GM12878 (cell line): ENCODE measurements around the gene KRTAP10-1. TPM values are rescaled to one million over a fixed set of nuclear protein-coding genes. Genes with fewer than 3 reads are reported as not detected.

Experiments used
- ATAC-seq: fragments of 200-7000 bp; cut with Tn5 transposase; 3 replicates; pipeline ENCODE4 v1.9.1; 2020; ENCODE audit warnings: mild to moderate bottlenecking, moderate library complexity
- BruUV-seq: library from RNA; stranded (reverse); fragments of 400-500 nt; replicated peaks from 2 replicates; lab custom pipeline; 2021; lab: Mats Ljungman, UMichigan
- CTCF ChIA-PET: fragments of 300-600 bp; sonication (Branson Sonifier 250); formaldehyde crosslinking; extraction: SDS; loops from one replicate; lab custom pipeline; 2021; ENCODE audit warnings: inconsistent platforms; lab: Yijun Ruan, JAX
- POLR2A ChIA-PET: fragments of 350-600 bp; formaldehyde crosslinking; extraction: SDS; loops from one replicate; lab custom pipeline; 2021; ENCODE audit warnings: inconsistent platforms; lab: Charles Lee
- RAD21 ChIA-PET: fragments of 300-600 bp; sonication (Branson Sonifier 250); formaldehyde crosslinking; loops from one replicate; lab custom pipeline; 2023; ENCODE audit warnings: antibody characterized with exemption; ENCODE audit not compliant: unreplicated experiment; lab: Charles Lee
- SMC1A ChIA-PET: fragments of 300-600 bp; sonication (Branson Sonifier 250); formaldehyde crosslinking; loops from one replicate; lab custom pipeline; 2023; ENCODE audit not compliant: unreplicated experiment, uncharacterized antibody; lab: Charles Lee
- DNase-seq: peaks from one replicate; pipeline ENCODE4 v3.0.0-alpha.2; 2011; ENCODE audit warnings: low read depth, low spot score
- FAIRE-seq: peaks from 3 replicates; lab custom pipeline; 2011; peaks lifted over from hg19 to GRCh38; lab: Jason Lieb, UNC
- H2AFZ ChIP-seq: 2 replicates; pipeline ENCODE4 v1.6.0; 2011; ENCODE audit warnings: low read depth, low read length, control low read depth; ENCODE audit not compliant: control insufficient read depth
- H3K27ac ChIP-seq: 2 replicates; pipeline ENCODE4 v1.5.1; 2011; ENCODE audit warnings: control low read depth; ENCODE audit not compliant: control insufficient read depth, insufficient read depth
- H3K27me3 ChIP-seq, 2 experiments: replicated peaks in 1 of 2; 2 replicates each; pipeline versions ENCODE4 v1.6.0 to v1.6.1; 2011; ENCODE audit warnings: low read length in 1 of 2; ENCODE audit not compliant: control insufficient read depth in 2 of 2, insufficient read depth in 2 of 2
- H3K36me3 ChIP-seq, 2 experiments: 2 replicates each; pipeline ENCODE4 v1.5.1; 2011; ENCODE audit warnings: low read length in 1 of 2; ENCODE audit not compliant: control insufficient read depth in 2 of 2, insufficient read depth in 2 of 2
- H3K4me1 ChIP-seq: 2 replicates; pipeline ENCODE4 v1.6.1; 2011; ENCODE audit warnings: mild to moderate bottlenecking, low read length, moderate library complexity, mixed read lengths; ENCODE audit not compliant: control insufficient read depth, insufficient read depth
- H3K4me2 ChIP-seq: 2 replicates; pipeline ENCODE4 v1.6.0; 2011; ENCODE audit warnings: control low read depth; ENCODE audit not compliant: control insufficient read depth, insufficient read depth
- H3K4me3 ChIP-seq: fragments of 200-600 bp; sonication (generic); 2 replicates; pipeline ENCODE4 v1.5.1; 2016
- H3K79me2 ChIP-seq: 2 replicates; pipeline ENCODE4 v1.6.0; 2011; ENCODE audit warnings: low read length; ENCODE audit not compliant: control insufficient read depth, insufficient read depth
- H3K9ac ChIP-seq: 2 replicates; pipeline ENCODE4 v1.8.0; 2011; ENCODE audit warnings: low read length, control low read depth, mixed read lengths; ENCODE audit not compliant: control insufficient read depth, insufficient read depth
- H3K9me3 ChIP-seq: replicated peaks from 3 replicates; pipeline ENCODE4 v1.5.1; 2011; ENCODE audit warnings: mild to moderate bottlenecking, low read length; ENCODE audit not compliant: control insufficient read depth, insufficient read depth
- H4K20me1 ChIP-seq: 2 replicates; pipeline ENCODE4 v1.6.0; 2011; ENCODE audit not compliant: control insufficient read depth, insufficient read depth
- BCL3 ChIP-seq: IDR thresholded peaks from 2 replicates; pipeline ENCODE4 v1.6.1; 2011; ENCODE audit warnings: borderline replicate concordance, low read depth, mild to moderate bottlenecking, moderate library complexity, low read length; ENCODE audit not compliant: insufficient read depth, poor library complexity, severe bottlenecking
- CREM ChIP-seq: IDR thresholded peaks from 2 replicates; pipeline ENCODE4 v1.6.1; 2014; ENCODE audit warnings: antibody characterized with exemption, low read depth
- ELK1 ChIP-seq: IDR thresholded peaks from 2 replicates; pipeline ENCODE4 v1.6.1; 2012; ENCODE audit warnings: low read depth, low read length, improper control_type of control experiment
- EP300 ChIP-seq, 2 experiments: fragments of 150-350 bp in 1 of 2; IDR thresholded peaks; 2 replicates each; pipeline ENCODE4 v1.6.1; 2011 to 2012; ENCODE audit warnings: low read depth in 2 of 2, low read length in 2 of 2, borderline replicate concordance in 1 of 2, improper control_type of control experiment in 1 of 2, inconsistent platforms in 1 of 2; ENCODE audit not compliant: control insufficient read depth in 1 of 2
- POLR2A ChIP-seq: IDR thresholded peaks from 2 replicates; pipeline ENCODE4 v1.6.1; 2011; ENCODE audit warnings: low read depth, mild to moderate bottlenecking, low read length
- SUPT20H ChIP-seq: IDR thresholded peaks from 2 replicates; pipeline ENCODE4 v1.6.1; 2011; ENCODE audit warnings: low read depth, mild to moderate bottlenecking, low read length, moderate library complexity, borderline replicate concordance; ENCODE audit not compliant: control insufficient read depth
- TCF12 ChIP-seq: IDR thresholded peaks from 2 replicates; pipeline ENCODE4 v1.6.1; 2011; ENCODE audit warnings: low read depth, mild to moderate bottlenecking, low read length
- WGBS: methylation state at CpG from one replicate; pipeline ENCODE4 v1.1.6; 2016; ENCODE audit warnings: low lambda C conversion rate; ENCODE audit not compliant: insufficient replicate concordance, insufficient coverage; ENCODE audit errors: missing lambda C conversion rate; 5-methylcytosine and 5-hydroxymethylcytosine counted together
- in situ Hi-C: fragments of 300-500 bp; cut with MboI; formaldehyde crosslinking; loops from 9 replicates; pipeline ENCODE4 v1.14.3; 2018; ENCODE audit warnings: mixed read lengths
- intact Hi-C: fragments of 100-400 bp; cut with micrococcal nuclease; formaldehyde crosslinking; loops from one replicate; pipeline ENCODE4 v1.14.2; 2022; ENCODE audit not compliant: unreplicated experiment
- polyA plus RNA-seq, 11 experiments: library from polyadenylated mRNA; depleted of rRNA in 4 of 11; unstranded in 6 of 11; stranded (reverse) in 5 of 11; fragments of >200 nt; fragmentation: Nextera tagmentation in 4 of 11; fragmentation: Illumina TruSeq in 1 of 11; extraction: Ambion mirVana in 4 of 11; extraction: Trizol in 1 of 11; gene quantifications; 1 replicate in 1 of 11; 2 replicates in 10 of 11; pipeline versions ENCODE4 v1.2.1 to v1.2.3, GENCODE V29; 2011 to 2016; ENCODE audit warnings: inconsistent platforms in 2 of 11, missing spikeins in 2 of 11, low read depth in 1 of 11
- total RNA-seq, 4 experiments: library from RNA; depleted of rRNA in 3 of 4; stranded (reverse); fragments of >200 nt in 3 of 4; fragmentation: Illumina TruSeq in 1 of 4; extraction: Trizol in 1 of 4; gene quantifications; 2 replicates each; pipeline versions ENCODE4 v1.2.1 to v1.2.3, GENCODE V29; 2013 to 2021
- TF ChIP-seq, protein P1 (sequence below): fragments of 450-650 bp; IDR thresholded peaks from 2 replicates; pipeline ENCODE4 v1.6.1; 2016; ENCODE audit warnings: mild to moderate bottlenecking

The KRTAP10-1 gene
- total and polyA plus RNA-seq, 10 of the 15 experiments (the other 5 are each of a cell fraction or from before 2014, with no cell fraction given) = not detected

GRCh38 chr21:44516828-44517174 lies 23.2 kb downstream of the KRTAP10-1 start:
- no peak for ATAC-seq
- H3K27me3 ChIP-seq = no peaks in the 10 kb centered on the region
- ChIA-PET SMC1A (no interaction called here), CTCF (no interaction called here)
- H3K4me2 ChIP-seq = no peak overlapping the region
- H3K36me3 ChIP-seq = no peaks in the 10 kb centered on the region
- H3K79me2 ChIP-seq = no peaks in the 10 kb centered on the region
- no TSS peak for BruUV-seq
- no peak overlapping the region for H2AFZ ChIP-seq
- TF ChIP-seq BCL3 (no peak), EP300 (IDR thresholded peaks at IDR 0.05; ENCODE audit: borderline replicate concordance in 1 of 2, control insufficient read depth in 1 of 2, low read depth in 2 of 2, low read length in 2 of 2) (no peak), SUPT20H (no peak), TCF12 (no peak), CREM (no peak), POLR2A (no peak), ELK1 (no peak)
- TF ChIP-seq, protein P1, sequence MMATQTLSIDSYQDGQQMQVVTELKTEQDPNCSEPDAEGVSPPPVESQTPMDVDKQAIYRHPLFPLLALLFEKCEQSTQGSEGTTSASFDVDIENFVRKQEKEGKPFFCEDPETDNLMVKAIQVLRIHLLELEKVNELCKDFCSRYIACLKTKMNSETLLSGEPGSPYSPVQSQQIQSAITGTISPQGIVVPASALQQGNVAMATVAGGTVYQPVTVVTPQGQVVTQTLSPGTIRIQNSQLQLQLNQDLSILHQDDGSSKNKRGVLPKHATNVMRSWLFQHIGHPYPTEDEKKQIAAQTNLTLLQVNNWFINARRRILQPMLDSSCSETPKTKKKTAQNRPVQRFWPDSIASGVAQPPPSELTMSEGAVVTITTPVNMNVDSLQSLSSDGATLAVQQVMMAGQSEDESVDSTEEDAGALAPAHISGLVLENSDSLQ = no peak
- TF ChIP-seq, all 136 proteins: peak for 0
- ChIA-PET POLR2A (no interaction called here), RAD21 (no interaction called here)
- Histone ChIP-seq H3K27ac (no peak overlapping the region), H3K4me3 (no peak overlapping the region), H3K4me1 (no peaks in the 10 kb centered on the region), H3K9me3 (no peaks in the 10 kb centered on the region; the same call in 2 of the 3 replicates), H4K20me1 (no peaks in the 10 kb centered on the region), H3K9ac (no peak overlapping the region)
- DNase-seq (no peak), FAIRE-seq (no peak)
- in situ Hi-C loops = no loop called here
- intact Hi-C loops = no loop called here
- WGBS = 58% methylated on average over 10 of the region's 10 CpGs
